Epithelial cell of proximal tubule (primary cell): ENCODE measurements around the gene TNIK. TPM values are rescaled to one million over a fixed set of nuclear protein-coding genes. Genes with fewer than 3 reads are reported as not detected.

Experiments used
- DNase-seq: peaks from one replicate; pipeline ENCODE4 v3.0.0-alpha.2; 2011; ENCODE audit warnings: low read depth
- H3K4me3 ChIP-seq: 2 replicates; pipeline ENCODE4 v1.5.1; 2011; ENCODE audit warnings: low read depth, mild to moderate bottlenecking, low read length
- CTCF ChIP-seq: conservative IDR thresholded peaks from 2 replicates; pipeline ENCODE4 v1.5.1; 2012; ENCODE audit warnings: low read depth, mild to moderate bottlenecking, low read length
- total RNA-seq: library from RNA; depleted of rRNA; stranded (reverse); fragments of >200 nt; gene quantifications from 2 replicates; pipeline ENCODE4 v1.2.3, GENCODE V29; 2015

The TNIK gene
- total RNA-seq, 1 donor from 2014 or later: 11.8 TPM

DNA sequence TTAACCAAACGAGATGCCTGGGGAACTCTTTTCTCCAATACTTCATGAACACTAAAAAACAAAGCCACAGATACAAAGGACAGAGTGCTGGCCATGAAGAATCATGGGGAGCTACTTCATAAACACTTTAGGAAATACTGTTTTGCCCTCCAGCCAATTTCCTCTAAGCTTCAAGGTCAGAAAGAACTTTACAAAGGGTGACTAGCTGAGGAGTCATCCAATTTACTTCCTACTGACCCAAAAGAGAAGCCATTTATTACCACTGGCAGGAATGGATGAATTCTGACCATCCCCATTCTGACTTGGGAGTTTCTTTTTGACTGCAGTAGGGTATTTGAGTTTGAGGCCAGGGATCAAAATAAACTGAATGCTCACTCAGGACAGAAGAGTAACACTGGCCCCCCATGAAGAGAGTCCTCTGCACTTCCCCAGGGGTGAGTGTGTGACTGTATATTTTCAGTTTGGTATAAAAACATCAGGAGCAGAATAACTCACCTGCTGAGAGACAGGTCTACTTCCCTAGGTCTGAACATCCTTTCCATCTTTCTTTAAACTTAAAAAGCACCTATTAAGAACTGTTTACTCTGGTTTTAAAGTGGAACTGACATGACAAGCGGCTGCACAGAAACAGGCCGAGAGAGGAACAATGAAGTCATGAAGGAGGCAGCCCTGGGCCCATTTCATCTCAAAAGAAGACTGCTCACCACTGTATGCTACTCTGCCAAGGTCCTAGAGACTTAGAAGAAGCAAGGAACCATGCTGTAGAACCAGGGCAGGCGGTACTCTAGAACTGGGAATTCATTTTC lies 203.6 kb downstream of the TNIK start:
- no peak overlapping the region for H3K4me3 ChIP-seq
- no peak for TF ChIP-seq CTCF
- DNase-seq: no peak

- DNase-seq: no peak
- no peak for TF ChIP-seq CTCF
- no peak overlapping the region for H3K4me3 ChIP-seq
Measured at GRCh38 chr3:171255236-171255806, 204.9 kb downstream of the TNIK start.

- no peak overlapping the region for H3K4me3 ChIP-seq
- TF ChIP-seq CTCF: no peak
- DNase-seq: no peak
Measured at GRCh38 chr3:171254315-171254714, 205.9 kb downstream of the TNIK start.

DNA sequence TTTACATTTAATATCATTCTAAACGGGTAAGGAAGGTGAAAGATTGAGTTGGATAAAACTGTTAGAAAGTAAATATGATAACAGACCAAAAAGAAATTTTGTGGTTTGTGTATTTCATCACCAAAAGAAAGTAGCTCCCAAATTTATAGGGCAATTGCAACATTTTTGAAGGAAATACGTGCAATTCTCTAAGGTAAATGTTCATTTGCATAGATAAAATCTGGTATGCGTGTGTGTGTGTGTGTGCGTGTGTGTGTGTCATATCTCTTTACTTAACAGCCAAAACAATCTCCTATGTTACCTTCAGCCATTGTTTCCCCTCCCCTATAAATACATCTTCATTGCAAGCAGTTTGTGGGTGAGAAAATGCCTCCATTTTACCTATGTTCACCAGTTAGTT lies 208.4 kb downstream of the TNIK start:
- H3K4me3 ChIP-seq: no peak overlapping the region
- no peak for DNase-seq
- no peak for TF ChIP-seq CTCF

DNA sequence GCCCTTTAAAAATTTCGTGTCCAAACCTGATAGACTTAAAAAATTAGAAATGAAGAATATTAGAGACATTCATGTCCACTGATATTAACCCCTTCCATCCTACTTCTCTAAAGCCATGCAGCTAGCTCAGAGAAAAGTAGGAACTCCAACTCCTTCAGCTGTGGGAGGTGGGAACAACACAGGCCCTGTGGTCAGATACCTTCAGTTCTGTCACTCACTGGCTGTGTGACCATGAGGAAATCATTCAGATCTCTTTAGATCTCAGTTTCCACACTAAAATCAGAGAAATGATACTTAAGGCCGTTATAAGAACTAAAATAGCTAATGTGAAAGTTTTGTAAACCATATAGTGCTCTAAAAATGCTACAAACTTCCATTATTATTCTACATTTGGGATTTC lies 209.8 kb downstream of the TNIK start:
- no peak for DNase-seq
- no peak overlapping the region for H3K4me3 ChIP-seq
- no peak for TF ChIP-seq CTCF

DNA sequence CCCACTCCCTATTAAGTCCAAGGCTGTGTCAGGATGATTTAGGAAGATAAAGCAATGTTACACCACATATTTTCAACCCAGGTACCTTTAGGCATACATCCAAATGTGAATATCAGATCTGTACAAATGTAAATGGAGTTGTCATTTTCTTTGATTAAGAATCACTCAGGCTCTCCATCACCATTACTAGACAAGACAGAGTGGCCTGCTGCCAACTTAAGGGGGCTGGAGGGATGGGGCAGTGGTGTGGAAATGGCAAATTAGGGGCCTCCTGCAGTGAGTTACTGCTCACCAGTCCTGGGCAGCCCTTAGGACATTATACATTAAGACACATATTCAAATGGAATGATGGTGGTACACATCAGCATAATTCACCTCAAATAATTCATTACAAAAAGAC lies 211.0 kb downstream of the TNIK start:
- DNase-seq: no peak
- TF ChIP-seq CTCF: no peak
- no peak overlapping the region for H3K4me3 ChIP-seq

GRCh38 chr3:171248426-171249111 lies 211.6 kb downstream of the TNIK start:
- TF ChIP-seq CTCF: no peak
- no peak overlapping the region for H3K4me3 ChIP-seq
- no peak for DNase-seq
